HUES6 (cell line): Measurements from ENCODE around the gene PDE9A.
"Not testable (repeated sequence)": the region's sequence is repeated elsewhere in the genome, so short reads cannot be mapped to it uniquely, and the experiment has no call there.

Source experiments
- H3K27ac ChIP-seq: 2 replicates; pipeline ENCODE4 v1.7.0; 2013; ENCODE audit warnings: low read depth, mild to moderate bottlenecking, low read length, inconsistent platforms
- H3K27me3 ChIP-seq: 2 replicates; pipeline ENCODE4 v1.6.1; 2013; ENCODE audit warnings: low read length; ENCODE audit not compliant: control insufficient read depth, insufficient read depth
- H3K36me3 ChIP-seq: 2 replicates; pipeline ENCODE4 v1.6.1; 2013; ENCODE audit warnings: low read length; ENCODE audit not compliant: control insufficient read depth, insufficient read depth
- H3K4me1 ChIP-seq: 2 replicates; pipeline ENCODE4 v1.6.1; 2013; ENCODE audit warnings: low read length; ENCODE audit not compliant: control insufficient read depth, insufficient read depth
- H3K4me3 ChIP-seq: 2 replicates; pipeline ENCODE4 v1.5.1; 2013; ENCODE audit warnings: low read depth, low read length
- H3K9ac ChIP-seq: one replicate; pipeline ENCODE4 v1.6.1; 2013; ENCODE audit warnings: mild to moderate bottlenecking, low read length
- H3K9me3 ChIP-seq: 2 replicates; pipeline ENCODE4 v1.6.1; 2013; ENCODE audit warnings: low read depth, low read length; ENCODE audit not compliant: control insufficient read depth, insufficient read depth

PDE9A gene

DNA sequence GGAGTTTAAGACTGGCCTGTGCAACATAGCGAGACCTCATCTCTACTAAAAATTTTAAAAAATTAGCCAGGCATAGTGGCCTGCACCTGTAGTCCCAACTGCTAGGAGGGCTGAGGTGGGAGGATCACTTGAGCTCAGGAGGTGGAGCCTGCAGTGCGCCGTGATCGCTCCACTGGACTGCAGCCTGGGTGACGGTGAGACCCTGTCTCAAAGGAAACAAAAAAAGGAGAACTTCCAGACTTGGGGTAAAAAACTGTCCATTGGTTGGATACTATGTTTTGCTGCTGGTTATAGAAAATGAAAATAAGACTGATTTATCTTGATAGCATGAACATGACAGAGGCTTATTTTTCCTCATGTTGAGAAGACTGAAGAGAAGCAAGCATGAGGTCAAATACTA is 146.5 kb downstream of the PDE9A start:
- no peak overlapping the region; the same call in 1 of the 2 replicates for H3K4me3 ChIP-seq
- H3K4me1 ChIP-seq, result peaks cover 46% of the 10 kb centered on the region
- peaks cover 2% of the 10 kb centered on the region; the same call in 1 of the 2 replicates for H3K9me3 ChIP-seq
- peaks cover 38% of the 10 kb centered on the region for H3K36me3 ChIP-seq
- no peak overlapping the region; the same call in 1 of the 2 replicates for H3K27ac ChIP-seq
- peak overlapping the region; percentile 64 for H3K9ac ChIP-seq
- no peaks in the 10 kb centered on the region for H3K27me3 ChIP-seq

DNA sequence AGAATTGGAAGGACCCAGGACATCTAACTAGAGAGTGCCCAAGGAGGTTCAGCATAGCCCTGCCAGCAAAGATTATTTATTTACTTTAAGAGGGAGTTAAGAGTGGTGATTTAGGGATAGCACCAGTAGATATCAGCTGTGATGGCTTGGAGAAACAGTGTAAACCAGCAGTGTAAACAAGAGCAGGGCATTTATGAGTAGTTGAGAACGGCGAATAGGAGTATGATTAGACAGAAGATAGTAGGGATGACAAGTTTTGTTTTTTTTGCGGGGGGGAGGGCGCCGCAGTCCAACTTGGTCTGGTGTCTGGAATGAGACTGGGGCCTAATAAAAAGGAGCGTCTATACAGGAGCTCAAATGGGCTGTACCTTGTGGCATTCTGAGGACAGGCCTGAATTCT is 148.2 kb downstream of the PDE9A start:
- H3K9me3 ChIP-seq, H3K27ac ChIP-seq, H3K27me3 ChIP-seq: not testable (repeated sequence)
- Histone ChIP-seq H3K4me3 (peak overlapping the region; percentile 24; the same call in 1 of the 2 replicates), H3K4me1 (peaks cover 41% of the 10 kb centered on the region), H3K9ac (peak overlapping the region; percentile 37), H3K36me3 (peaks cover 33% of the 10 kb centered on the region)

DNA sequence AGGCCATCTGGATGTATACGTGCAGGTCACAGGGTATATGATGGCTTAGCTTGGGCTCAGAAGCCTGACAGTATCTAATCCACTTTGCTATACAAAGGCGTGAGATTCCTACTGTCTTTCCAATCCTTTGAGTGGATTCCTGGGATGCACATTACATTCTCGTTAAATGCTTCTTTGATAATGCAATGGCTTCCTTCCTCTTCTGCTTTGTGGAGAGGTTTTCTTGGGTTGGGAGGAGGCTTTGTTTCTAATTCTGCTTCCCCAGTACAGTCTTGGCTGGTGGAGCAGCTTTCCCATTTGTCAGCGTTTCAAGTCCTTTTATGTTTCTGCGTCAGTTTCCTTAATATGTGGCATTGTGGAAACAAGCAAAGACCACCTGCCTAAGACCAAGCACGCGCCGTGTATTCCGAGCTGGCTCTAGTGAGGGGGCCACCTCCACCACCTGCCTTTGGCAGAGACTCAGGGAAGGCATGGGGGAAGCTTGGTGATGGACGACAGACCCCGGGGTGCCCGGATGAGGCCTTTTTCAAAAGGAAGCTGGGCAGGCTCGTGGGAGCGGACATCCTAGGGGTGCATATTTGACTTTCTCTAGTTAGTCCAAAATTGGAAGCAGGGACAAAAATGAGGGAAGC is 153.2 kb downstream of the PDE9A start:
- Histone ChIP-seq H3K27ac (peak overlapping the region; percentile 65), H3K27me3 (no peaks in the 10 kb centered on the region), H3K4me3 (peak overlapping the region; percentile 21; the same call in 1 of the 2 replicates), H3K4me1 (peaks cover 56% of the 10 kb centered on the region), H3K9me3 (no peaks in the 10 kb centered on the region), H3K9ac (peak overlapping the region; percentile 65), H3K36me3 (peaks cover 12% of the 10 kb centered on the region; the same call in 1 of the 2 replicates)

DNA sequence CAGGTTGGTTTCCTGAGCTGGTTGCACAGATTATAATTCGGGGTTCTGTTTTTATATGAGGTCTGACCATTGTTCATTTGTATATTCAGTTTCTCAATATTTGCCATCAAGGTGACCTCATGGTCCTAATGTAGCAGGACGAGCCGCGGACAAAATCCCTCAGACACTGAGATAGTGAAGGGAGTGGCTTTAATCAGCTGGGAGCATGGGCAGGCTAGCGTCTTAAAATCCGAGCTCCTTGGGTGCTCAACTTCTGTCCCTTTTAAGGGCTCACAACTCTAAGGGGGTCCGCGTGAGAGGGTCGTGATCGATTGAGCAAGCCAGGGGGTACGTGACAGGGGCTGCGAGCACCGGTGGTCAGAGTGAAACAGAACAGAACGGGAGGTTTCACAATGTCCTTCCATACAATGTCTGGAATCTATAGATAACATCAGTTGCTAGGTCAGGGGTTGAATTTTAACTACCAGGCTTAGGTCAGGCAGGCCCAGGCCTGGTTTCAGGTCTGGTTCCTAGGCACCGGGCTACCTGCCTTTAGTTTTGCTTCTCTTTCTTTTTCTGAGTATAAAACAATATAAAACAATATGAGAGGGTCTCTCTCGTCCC is 154.0 kb downstream of the PDE9A start:
- peak overlapping the region; percentile 21; the same call in 1 of the 2 replicates for H3K4me3 ChIP-seq
- not testable (repeated sequence) for H3K9me3 ChIP-seq, H3K36me3 ChIP-seq, H3K27me3 ChIP-seq
- peak overlapping the region; percentile 65; the same call in 1 of the 2 replicates for H3K27ac ChIP-seq
- H3K4me1 ChIP-seq, result peaks cover 51% of the 10 kb centered on the region
- H3K9ac ChIP-seq, result peak overlapping the region; percentile 65

DNA sequence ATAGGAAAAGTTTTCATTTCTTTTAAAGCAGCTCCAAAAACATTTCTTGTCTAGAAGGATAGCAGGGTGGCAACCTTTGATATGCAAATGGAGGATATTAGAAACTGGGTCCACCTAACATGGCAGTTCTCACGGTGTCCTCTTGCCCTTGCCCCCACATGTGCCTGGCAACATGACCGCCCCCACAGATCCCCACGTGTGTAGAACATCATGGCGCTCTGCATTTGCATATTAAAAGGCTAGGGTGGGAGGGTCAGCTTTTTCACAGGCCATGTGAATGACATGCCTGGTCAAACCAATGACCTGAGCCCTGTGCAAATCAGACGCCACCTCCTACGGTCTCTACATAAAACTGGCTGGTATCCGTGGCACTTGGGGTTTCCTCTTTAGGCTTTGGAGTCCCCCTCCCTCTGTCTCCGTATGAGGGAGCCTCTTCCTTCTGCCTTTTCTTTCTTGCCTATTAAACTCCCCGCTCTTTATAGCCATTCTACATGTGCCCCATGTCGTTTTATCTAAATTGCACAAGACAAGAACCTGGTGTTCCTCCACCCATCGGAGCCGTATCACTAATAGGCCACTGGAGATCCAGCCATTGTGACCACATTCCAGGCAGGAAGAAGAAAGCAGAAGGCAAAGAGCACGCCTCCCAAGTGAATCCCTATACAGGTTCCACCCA is 154.7 kb downstream of the PDE9A start:
- peaks cover 3% of the 10 kb centered on the region; the same call in 1 of the 2 replicates for H3K9me3 ChIP-seq
- peak overlapping the region; percentile 65; the same call in 1 of the 2 replicates for H3K27ac ChIP-seq
- H3K4me3 ChIP-seq, result no peak overlapping the region
- no peak overlapping the region for H3K9ac ChIP-seq
- H3K36me3 ChIP-seq, result peaks cover 8% of the 10 kb centered on the region; the same call in 1 of the 2 replicates
- H3K27me3 ChIP-seq, result no peaks in the 10 kb centered on the region
- peaks cover 51% of the 10 kb centered on the region for H3K4me1 ChIP-seq

DNA sequence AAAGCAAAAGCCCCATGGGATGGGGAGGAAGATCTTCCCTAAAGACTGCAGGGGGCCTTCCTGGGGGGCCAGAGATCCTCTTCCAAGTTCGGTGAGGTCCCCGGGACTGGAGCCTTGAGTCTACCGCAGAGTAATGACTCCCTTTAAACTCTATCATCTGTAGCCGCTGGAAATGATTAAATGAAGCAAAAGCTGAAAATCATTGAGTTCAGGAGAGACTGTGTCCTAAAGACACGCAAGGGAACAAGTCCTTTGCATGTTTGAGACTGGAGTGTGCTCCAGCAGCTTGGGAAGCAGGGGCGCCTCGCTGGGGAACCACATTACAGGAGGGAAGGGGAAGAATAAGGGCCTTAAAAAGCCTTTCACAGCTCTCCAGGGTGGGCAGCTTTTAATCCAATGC is 155.8 kb downstream of the PDE9A start:
- no peak overlapping the region for H3K27ac ChIP-seq

DNA sequence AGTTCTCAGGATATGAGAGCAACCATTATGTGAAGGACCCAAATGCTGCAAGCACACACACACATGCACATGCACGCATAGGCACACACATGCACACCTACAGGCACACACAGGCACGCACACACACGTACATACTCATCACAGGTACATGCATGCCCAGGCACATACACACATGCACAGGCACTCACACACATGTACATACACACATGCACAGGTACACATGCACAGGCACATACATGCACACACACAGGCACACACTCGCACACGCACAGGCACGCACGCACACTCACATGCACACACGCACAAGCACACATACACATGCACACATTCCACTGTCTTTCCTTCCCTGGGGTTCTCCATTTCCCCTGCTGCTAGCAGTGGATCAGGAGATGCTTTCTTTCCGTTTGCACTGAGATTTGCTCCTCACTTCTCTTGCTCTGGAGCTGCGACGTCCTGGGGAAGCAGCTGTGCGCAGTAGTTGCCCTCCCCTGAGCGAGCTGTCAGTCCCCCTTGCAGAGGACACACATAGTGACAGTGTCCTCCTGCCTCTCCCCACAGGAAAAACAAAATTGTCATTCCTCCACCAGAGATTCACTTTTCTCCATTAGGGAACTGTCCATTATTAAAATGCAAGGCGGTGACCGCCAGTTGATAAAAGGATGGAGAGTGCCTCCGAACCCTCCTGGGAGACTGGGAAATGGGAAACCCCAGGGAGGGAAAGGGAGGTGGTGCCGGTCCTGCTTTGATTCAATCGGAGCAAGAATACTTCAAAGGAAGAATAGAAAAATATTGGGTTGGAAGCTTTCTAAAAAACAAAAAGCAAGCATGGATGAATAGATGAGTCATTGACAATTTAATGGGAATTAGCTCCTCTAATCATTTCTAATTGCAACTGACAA is 156.4 kb downstream of the PDE9A start:
- no peak overlapping the region for H3K4me3 ChIP-seq
- H3K9me3 ChIP-seq, result peaks cover 15% of the 10 kb centered on the region
- H3K27me3 ChIP-seq, result no peaks in the 10 kb centered on the region
- H3K9ac ChIP-seq, result no peak overlapping the region
- peaks cover 47% of the 10 kb centered on the region for H3K4me1 ChIP-seq
- H3K36me3 ChIP-seq, result no peaks in the 10 kb centered on the region
- H3K27ac ChIP-seq, result no peak overlapping the region

More for the DNA sequence above, 155.8 kb downstream of the PDE9A start:
- Histone ChIP-seq H3K27me3 (no peaks in the 10 kb centered on the region), H3K9ac (no peak overlapping the region), H3K4me3 (no peak overlapping the region), H3K4me1 (peaks cover 48% of the 10 kb centered on the region), H3K36me3 (peaks cover 2% of the 10 kb centered on the region; the same call in 1 of the 2 replicates), H3K9me3 (peaks cover 9% of the 10 kb centered on the region)

DNA sequence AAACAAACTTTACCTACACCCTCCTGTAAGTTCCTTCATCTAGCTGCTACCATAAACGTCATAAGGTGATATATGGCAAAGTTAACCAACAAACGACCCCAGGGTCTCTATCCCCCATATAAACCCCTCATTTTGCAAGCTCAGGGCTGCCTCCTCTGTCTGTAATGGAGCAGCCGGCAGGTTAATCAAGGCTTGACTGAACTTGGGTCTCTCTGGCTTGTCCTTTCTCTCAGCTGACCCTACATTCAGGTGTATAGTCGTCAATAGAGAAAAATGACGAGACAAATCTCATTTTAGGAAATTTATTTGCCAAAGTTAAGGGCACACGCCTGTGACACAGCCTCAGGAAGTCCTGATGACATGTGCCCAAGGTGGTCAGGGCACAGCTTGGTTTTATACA is 158.5 kb downstream of the PDE9A start:
- Histone ChIP-seq H3K9me3 (peaks cover 31% of the 10 kb centered on the region), H3K4me1 (peaks cover 36% of the 10 kb centered on the region), H3K4me3 (no peak overlapping the region), H3K36me3 (no peaks in the 10 kb centered on the region), H3K9ac (no peak overlapping the region), H3K27me3 (no peaks in the 10 kb centered on the region), H3K27ac (no peak overlapping the region)

DNA sequence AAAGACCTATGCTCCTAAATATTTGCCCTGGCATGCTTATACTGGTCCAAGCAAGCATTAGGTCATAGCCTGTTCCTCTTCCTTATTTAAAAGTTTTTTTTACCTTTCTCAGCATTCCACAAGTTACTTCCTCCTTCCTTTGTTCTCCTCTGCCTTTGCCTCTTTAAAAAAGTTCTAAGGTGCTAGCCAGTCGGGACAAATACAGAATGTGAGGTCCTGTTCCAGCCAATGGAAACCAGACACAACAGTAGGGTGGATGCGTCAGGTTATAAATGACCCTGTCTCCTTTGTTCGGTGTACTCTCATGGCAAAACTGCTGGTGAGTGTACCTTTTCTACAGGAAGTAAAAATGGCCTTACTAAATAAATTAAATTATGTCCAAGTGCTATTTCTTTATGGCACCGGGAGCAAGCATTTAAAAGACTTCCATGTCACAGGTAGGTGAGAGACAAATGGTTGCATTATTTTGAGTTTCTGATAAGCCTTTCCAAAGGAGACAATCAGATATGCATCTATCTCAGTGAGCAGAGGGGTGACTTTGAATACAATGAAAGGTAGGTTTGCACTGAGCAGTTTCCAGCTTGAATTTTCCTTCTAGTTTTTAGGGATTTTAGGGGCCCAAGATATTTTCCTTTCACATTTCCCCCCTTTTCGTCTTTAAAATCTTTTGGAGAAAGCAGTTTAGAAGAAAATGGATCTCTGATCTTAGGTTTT is 159.3 kb downstream of the PDE9A start:
- not testable (repeated sequence) for H3K27ac ChIP-seq, H3K27me3 ChIP-seq, H3K36me3 ChIP-seq, H3K9ac ChIP-seq, H3K4me3 ChIP-seq
- Histone ChIP-seq H3K9me3 (peaks cover 37% of the 10 kb centered on the region), H3K4me1 (peaks cover 30% of the 10 kb centered on the region)

DNA sequence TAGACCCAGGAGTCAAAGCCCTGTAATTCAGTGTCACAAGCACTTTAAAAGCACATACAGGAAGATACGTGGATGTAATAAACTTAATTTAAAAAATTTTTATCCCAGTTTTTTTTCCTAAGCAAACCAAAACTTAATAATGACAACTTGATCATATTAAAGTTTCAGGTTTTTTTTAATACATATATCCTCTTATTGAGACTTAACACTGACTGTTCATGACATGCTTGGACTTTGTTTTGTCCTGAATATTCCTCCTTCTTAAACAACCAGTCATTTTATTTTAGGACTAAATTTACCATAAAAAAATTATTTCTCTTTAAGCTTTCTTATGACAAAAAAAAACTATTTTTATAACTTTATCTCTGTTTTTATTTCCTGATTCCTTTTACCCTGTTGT is 161.8 kb downstream of the PDE9A start:
- Histone ChIP-seq H3K9me3 (peaks cover 37% of the 10 kb centered on the region), H3K4me3 (no peak overlapping the region), H3K36me3 (no peaks in the 10 kb centered on the region), H3K9ac (no peak overlapping the region), H3K27ac (no peak overlapping the region), H3K4me1 (peaks cover 5% of the 10 kb centered on the region; the same call in 1 of the 2 replicates), H3K27me3 (no peaks in the 10 kb centered on the region)
